K562 (cell line): ENCODE results near the gene PCDH9.

Source experiments
- POLR2AphosphoS5 ChIP-seq: IDR thresholded peaks from 2 replicates; pipeline ENCODE4 v1.6.1; 2011; ENCODE audit warnings: mild to moderate bottlenecking, low read depth, low read length, moderate library complexity; ENCODE audit not compliant: control insufficient read depth, insufficient read depth
- YBX1 ChIP-seq: fragments of 450-650 bp; IDR thresholded peaks from 2 replicates; pipeline ENCODE4 v1.7.1; 2016; ENCODE audit warnings: mild to moderate bottlenecking
- ZNF274 ChIP-seq: IDR thresholded peaks from 2 replicates; pipeline ENCODE4 v1.6.1; 2011; ENCODE audit warnings: low read depth, mild to moderate bottlenecking, low read length, moderate library complexity, borderline replicate concordance
- TF ChIP-seq, protein P1 (sequence below), 3 experiments: IDR thresholded peaks in 2 of 3; conservative IDR thresholded peaks in 1 of 3; 2 replicates each; pipeline ENCODE4 v1.5.1; 2011 to 2012; ENCODE audit warnings: low read length in 3 of 3, mild to moderate bottlenecking in 3 of 3, control low read depth in 2 of 3, improper control_type of control experiment in 1 of 3, inconsistent platforms in 1 of 3, low read depth in 1 of 3, mixed read lengths in 1 of 3, moderate library complexity in 1 of 3; ENCODE audit not compliant: insufficient read depth in 2 of 3
- TF ChIP-seq, protein P2 (sequence below): IDR thresholded peaks from 3 replicates; pipeline ENCODE4 v1.6.1; 2011; ENCODE audit warnings: borderline replicate concordance, mild to moderate bottlenecking, moderate library complexity; ENCODE audit not compliant: insufficient read length; ENCODE audit errors: extremely low read depth

DNA sequence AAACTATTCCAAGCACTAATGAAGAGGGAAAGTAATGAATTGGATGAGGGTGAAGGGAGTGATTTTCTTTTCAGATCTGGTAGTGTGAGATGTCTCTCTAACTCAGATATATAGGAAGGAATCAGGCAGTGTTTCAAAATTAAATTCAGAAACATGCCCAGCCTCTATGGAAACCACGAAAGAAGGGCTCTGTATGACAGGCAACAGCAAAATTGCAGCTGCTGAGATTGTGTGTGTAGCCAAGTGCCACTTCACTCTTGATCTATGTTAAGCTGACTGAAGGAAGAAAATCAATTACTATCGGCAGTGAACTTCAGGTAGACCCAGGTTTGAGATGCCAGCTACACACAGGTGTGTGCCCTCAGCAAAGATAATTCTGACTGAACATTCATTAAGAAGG, 387.4 kb downstream of the PCDH9 start:
- TF ChIP-seq ZNF274 (no peak), POLR2AphosphoS5 (no peak), YBX1 (no peak)
- TF ChIP-seq, protein P1, sequence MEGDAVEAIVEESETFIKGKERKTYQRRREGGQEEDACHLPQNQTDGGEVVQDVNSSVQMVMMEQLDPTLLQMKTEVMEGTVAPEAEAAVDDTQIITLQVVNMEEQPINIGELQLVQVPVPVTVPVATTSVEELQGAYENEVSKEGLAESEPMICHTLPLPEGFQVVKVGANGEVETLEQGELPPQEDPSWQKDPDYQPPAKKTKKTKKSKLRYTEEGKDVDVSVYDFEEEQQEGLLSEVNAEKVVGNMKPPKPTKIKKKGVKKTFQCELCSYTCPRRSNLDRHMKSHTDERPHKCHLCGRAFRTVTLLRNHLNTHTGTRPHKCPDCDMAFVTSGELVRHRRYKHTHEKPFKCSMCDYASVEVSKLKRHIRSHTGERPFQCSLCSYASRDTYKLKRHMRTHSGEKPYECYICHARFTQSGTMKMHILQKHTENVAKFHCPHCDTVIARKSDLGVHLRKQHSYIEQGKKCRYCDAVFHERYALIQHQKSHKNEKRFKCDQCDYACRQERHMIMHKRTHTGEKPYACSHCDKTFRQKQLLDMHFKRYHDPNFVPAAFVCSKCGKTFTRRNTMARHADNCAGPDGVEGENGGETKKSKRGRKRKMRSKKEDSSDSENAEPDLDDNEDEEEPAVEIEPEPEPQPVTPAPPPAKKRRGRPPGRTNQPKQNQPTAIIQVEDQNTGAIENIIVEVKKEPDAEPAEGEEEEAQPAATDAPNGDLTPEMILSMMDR (IDR thresholded peaks at IDR 0.05 in 2 of 3, conservative IDR thresholded peaks at IDR 0.05 in 1 of 3; ENCODE audit: insufficient read depth in 2 of 3, low read depth in 1 of 3, low read length in 3 of 3): no peak
- TF ChIP-seq, protein P2, sequence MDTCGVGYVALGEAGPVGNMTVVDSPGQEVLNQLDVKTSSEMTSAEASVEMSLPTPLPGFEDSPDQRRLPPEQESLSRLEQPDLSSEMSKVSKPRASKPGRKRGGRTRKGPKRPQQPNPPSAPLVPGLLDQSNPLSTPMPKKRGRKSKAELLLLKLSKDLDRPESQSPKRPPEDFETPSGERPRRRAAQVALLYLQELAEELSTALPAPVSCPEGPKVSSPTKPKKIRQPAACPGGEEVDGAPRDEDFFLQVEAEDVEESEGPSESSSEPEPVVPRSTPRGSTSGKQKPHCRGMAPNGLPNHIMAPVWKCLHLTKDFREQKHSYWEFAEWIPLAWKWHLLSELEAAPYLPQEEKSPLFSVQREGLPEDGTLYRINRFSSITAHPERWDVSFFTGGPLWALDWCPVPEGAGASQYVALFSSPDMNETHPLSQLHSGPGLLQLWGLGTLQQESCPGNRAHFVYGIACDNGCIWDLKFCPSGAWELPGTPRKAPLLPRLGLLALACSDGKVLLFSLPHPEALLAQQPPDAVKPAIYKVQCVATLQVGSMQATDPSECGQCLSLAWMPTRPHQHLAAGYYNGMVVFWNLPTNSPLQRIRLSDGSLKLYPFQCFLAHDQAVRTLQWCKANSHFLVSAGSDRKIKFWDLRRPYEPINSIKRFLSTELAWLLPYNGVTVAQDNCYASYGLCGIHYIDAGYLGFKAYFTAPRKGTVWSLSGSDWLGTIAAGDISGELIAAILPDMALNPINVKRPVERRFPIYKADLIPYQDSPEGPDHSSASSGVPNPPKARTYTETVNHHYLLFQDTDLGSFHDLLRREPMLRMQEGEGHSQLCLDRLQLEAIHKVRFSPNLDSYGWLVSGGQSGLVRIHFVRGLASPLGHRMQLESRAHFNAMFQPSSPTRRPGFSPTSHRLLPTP: no peak
